H1 (cell line): Measurements from ENCODE around the gene NUAK1. TPM values are rescaled to one million over a fixed set of nuclear protein-coding genes. Genes with fewer than 3 reads are reported as not detected.

Source experiments
- CBX8 ChIP-seq: fragments of 300-800, 300-1000 bp; sonication (generic); IDR thresholded peaks from 2 replicates; pipeline ENCODE4 v1.7.1; 2016; ENCODE audit warnings: low read depth, low read length, borderline replicate concordance
- CHD2 ChIP-seq: IDR thresholded peaks from 2 replicates; pipeline ENCODE4 v1.6.1; 2012; ENCODE audit warnings: low read length, improper control_type of control experiment
- KDM4A ChIP-seq: IDR thresholded peaks from one replicate; pipeline ENCODE4 v1.7.1; 2012; ENCODE audit warnings: low read depth, mild to moderate bottlenecking, moderate library complexity, low read length, inconsistent platforms; ENCODE audit not compliant: severe bottlenecking
- PHF8 ChIP-seq: fragments of 200-600 bp; sonication (generic); conservative IDR thresholded peaks from 2 replicates; pipeline ENCODE4 v1.7.1; 2012; ENCODE audit warnings: low read depth, mild to moderate bottlenecking, inconsistent platforms, low read length, moderate library complexity
- SAP30 ChIP-seq: fragments of 300-600 bp; sonication (generic); IDR thresholded peaks from 2 replicates; pipeline ENCODE4 v1.7.1; 2012; ENCODE audit warnings: low read length, moderate library complexity, mild to moderate bottlenecking, inconsistent platforms; ENCODE audit not compliant: insufficient read depth, insufficient replicate concordance
- SIX5 ChIP-seq: IDR thresholded peaks from 2 replicates; pipeline ENCODE4 v1.6.1; 2011; ENCODE audit warnings: mild to moderate bottlenecking, low read depth, low read length
- TEAD4 ChIP-seq: IDR thresholded peaks from 2 replicates; pipeline ENCODE4 v1.6.1; 2012; ENCODE audit warnings: low read depth, low read length, inconsistent platforms, mixed read lengths
- polyA plus RNA-seq, 7 experiments: library from polyadenylated mRNA; depleted of rRNA in 3 of 7; stranded (reverse) in 5 of 7; unstranded in 2 of 7; fragments of >200 nt in 5 of 7; fragments of 200-250 nt in 2 of 7; gene quantifications; 1 replicate in 5 of 7; 2 replicates in 1 of 7; 4 replicates in 1 of 7; pipeline versions ENCODE4 v1.2.1 to v1.2.3, GENCODE V29; 2011 to 2013; ENCODE audit warnings: missing spikeins in 2 of 7, mixed read lengths in 2 of 7
- total RNA-seq: library from RNA; stranded (reverse); fragmentation: NEBNext Ultra II Directional; extraction: Animal tissue kit (Norgen Biotek cat#: 25700); gene quantifications from 2 replicates; pipeline ENCODE4 v1.2.1, GENCODE V29; 2021
- TF ChIP-seq, protein P1 (sequence below): IDR thresholded peaks from 2 replicates; pipeline ENCODE4 v1.6.1; 2012; ENCODE audit warnings: inconsistent platforms

Gene NUAK1
- total and polyA plus RNA-seq, 2 of the 8 experiments (the other 6 are each of a cell fraction or from before 2014, with no cell fraction given): 6.7 to 18.2 TPM

DNA sequence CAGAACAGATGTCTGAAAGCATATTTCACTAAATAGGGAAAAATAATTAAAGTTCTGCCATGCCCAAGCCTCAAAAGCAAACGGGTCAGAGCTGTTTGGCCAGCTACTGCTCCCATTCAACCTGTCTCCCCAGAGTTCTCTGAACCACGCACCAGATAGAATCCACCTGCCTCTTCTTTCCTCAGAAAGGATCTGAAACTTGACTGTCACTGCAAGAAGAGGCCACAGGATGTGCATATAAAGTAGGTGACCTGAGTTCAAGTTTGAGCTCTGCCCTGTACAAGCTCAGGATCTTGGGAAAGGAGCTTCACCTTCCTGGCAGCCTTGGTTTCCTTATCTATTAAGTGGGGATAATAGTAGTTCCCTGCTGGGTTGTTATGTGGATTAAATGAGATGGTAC, 91.8 kb downstream of the NUAK1 start (continued):
- TF ChIP-seq SIX5: no peak
- TF ChIP-seq SAP30: no peak
- TF ChIP-seq CBX8: no peak
- TF ChIP-seq TEAD4: no peak
- no peak for TF ChIP-seq KDM4A
- no peak for TF ChIP-seq PHF8
- no peak for TF ChIP-seq CHD2
- TF ChIP-seq, protein P1, sequence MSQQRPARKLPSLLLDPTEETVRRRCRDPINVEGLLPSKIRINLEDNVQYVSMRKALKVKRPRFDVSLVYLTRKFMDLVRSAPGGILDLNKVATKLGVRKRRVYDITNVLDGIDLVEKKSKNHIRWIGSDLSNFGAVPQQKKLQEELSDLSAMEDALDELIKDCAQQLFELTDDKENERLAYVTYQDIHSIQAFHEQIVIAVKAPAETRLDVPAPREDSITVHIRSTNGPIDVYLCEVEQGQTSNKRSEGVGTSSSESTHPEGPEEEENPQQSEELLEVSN: no peak
